Measurements from ENCODE around the gene HMGN4.
A peak's percentile ranks its signal among the peaks of the same experiment; 100 is the strongest.

The HMGN4 gene

DNA sequence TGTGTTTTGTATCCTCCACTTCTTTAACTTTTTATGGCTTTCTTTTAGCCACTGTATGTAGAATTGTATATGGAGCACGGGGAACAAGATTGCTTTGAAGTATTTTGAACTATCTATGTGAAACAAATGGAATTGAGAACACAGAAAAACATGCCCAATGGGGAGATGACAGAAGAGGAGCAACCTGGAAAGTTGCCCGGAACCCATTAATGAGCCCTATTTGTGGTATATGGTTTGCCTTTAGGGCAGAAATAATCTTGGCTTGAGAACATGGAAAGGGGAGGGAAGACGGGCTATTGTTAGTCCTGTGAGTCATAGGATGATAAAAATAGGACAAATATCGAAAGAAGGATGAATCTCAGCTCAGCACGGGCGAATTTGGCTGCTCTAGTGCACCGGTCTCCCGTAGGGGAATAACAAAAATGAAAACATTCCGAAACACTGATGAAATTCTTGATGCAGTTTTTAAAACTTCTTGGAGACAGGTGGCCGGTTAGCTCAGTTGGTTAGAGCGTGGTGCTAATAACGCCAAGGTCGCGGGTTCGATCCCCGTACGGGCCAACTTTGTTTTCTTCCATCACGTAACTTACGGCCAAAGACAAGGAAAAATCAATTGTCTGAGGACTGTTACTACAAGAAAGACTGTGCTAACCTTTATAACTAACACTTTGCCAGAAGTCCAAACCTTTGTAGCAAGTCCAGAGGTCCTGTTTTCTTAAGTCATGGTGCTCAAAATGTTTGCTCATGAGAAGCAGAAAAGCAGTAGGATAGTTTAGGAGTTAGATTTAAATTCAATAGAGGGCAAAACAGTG is 15.7 kb downstream of the HMGN4 start:
- peak; percentile 85 for DNase-seq

DNA sequence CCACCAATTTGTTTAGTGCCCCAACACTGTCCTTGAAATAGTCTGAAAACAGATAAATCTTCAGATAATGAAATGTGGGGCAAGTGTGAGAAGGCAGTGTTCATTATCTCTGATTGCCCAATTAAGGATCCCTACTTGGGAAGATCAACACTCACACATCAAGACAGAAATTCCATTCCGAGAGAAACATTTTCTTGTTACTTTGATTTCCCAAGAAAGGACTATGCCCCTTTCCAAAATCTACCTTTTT is 16.2 kb downstream of the HMGN4 start:
- no peak for DNase-seq

DNA sequence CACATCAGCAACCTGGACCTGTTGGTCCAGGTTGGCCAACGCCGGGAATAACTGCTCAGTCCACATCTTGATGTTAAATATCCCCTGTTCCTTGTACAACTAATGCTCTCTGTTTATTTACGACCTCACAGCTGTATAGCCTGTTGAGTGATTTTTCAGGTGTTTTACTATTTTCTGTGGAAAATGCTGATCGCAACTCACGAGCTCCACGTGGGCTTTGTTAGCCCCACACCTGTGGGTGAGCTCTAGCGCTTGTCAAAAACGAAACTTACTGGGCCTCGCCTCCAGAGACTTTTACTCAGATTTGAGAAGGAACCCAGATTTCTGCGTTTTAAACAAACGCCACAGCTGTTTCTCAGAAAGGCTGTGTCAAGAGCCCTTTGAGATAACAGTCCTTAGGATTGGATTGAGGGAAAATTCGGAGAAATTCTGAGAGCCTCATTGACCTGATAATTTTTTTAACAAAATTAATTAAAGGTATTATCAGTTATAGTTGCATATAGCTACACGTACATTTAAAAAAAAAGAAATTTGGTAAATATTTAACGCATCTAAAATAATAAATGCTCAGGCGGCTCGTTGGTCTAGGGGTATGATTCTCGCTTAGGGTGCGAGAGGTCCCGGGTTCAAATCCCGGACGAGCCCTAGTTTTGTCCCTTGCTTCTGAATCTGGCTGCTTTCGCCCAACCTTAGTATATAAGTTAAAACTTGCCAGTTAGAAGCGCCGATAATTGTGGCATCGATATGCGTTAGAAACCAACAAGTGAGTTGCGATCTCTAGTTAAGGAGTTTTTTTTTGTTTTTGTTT is 16.7 kb downstream of the HMGN4 start:
- DNase-seq, result peak; percentile 73

DNA sequence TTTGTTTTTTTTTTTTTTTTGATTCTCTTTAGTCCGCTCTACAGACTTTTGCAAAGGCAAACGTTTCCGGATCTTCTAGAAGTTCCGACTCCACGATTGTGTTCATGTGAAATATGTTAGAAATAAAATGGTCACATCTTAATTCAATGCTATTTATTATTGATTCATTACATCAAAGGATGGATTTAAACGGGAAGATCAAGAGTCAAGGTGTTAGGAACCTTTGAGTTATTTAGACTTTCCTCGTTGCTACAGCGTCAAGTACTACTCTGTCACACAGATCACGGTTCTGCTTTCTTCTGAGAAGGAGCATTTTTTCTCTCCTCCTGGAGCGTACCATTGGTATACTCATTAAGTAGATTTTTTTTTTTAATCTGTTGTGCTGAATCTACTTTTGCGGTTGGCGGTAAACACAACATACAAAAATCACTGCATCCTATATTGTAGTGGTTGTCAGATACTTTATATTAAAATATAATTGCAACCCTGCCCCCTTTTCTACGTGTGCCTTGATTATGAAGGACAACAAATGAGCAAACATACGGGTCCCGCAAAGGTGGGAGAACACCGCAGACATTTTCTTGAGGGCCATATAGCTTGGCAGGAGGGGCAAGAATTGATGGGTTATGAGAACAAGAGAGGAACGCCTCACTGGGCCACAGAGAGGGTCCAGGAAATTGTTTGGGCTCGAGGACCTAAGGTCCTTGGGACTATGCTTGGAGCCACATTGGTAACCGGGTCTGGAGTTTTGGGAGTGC is 17.5 kb downstream of the HMGN4 start:
- DNase-seq, result peak; percentile 35

DNA sequence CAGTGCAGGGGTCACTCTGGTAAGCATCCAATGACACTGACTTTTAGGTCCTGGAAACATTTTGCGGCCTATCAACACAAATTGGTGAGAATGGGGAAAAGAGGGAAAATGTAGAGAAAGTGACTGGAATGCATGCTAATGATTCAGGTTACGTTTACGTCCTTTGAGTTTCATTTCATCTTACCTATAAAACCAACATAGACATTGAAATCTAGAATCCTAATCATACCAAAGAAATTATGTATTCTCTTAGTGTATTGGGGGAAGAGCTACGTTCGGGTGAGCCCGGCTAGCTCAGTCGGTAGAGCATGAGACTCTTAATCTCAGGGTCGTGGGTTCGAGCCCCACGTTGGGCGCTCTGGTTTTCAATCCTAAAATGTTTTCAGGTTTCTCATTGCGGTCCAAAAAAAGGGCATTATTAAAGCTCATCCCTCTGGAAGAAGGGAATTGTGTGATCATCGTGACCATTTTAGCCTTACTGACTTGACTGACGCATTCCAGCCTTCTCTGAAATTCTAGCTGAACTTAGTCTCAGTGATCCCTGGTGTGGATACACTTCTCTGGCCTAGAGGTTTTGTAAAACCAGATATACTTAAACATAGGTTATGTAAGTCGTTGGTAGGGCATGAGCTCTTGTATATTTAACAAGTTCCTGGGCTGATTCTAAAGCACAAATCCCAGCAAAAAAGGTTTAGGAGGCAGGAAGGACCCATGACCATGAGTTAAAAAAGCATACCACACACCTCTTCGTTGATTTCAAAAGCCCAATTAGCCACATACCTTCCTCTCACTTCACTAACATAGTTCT is 18.3 kb downstream of the HMGN4 start:
- peak; percentile 93 for DNase-seq

DNA sequence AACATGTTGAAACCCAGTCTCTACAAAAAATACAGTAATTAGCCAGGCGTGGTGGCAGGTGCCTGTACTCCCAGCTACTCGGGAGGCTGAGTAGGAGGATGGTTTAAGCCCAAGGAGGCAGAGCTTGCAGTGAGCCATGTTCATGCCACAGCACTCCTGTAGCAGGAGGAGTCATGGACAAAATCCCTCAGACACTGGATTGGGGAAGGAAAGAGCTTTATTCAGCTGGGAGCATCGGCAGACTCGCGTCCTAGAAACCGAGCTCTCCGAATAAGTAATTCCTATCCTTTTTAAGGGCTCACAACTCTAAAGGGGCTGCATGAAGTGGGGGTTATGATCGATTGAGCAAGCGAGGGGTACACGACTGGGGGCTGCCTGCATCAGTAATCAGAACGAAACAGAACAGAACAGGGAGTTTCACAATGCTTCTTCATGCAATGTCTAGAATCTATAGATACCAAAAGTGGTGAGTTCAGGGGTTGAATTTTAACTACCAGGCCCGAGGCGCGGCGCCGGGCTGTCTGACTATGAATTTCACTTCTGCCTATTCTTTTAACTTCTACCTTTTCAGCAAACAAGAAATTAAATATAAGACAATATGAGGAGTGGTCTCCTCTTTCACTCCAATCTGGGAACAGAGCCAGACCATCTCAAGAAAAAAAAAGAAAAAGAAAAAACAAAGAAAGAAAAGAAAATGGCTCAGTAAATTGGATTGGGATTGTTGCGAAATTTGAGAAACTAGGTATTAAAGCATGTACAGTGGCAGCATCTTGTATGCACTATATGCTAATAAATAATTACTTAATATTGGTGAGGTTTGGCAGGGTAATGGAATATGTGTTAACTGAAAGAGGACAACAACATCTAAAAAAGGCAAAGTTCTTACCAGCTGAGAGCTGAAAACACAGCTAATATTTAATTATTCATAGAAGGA is 23.6 kb downstream of the HMGN4 start:
- no peak for DNase-seq

DNA sequence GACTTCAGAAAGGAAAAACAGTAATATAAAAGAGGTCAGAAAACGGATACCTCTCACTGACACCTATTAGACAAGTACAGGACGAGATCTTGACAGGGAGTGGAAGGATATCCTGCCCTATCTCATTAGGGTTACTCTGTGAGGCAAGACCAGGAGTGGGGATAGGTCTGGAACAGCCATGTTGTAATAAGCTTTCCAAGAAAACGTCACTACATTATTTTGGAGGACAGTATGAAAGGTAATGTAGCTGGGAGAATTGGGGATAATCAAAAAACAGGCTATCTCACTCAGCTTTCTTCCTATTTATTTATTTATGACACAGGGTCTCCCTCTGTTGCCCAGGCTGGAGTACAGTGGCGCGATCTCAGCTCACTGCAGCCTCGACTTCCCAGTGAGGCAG is 25.3 kb downstream of the HMGN4 start:
- DNase-seq, result no peak

DNA sequence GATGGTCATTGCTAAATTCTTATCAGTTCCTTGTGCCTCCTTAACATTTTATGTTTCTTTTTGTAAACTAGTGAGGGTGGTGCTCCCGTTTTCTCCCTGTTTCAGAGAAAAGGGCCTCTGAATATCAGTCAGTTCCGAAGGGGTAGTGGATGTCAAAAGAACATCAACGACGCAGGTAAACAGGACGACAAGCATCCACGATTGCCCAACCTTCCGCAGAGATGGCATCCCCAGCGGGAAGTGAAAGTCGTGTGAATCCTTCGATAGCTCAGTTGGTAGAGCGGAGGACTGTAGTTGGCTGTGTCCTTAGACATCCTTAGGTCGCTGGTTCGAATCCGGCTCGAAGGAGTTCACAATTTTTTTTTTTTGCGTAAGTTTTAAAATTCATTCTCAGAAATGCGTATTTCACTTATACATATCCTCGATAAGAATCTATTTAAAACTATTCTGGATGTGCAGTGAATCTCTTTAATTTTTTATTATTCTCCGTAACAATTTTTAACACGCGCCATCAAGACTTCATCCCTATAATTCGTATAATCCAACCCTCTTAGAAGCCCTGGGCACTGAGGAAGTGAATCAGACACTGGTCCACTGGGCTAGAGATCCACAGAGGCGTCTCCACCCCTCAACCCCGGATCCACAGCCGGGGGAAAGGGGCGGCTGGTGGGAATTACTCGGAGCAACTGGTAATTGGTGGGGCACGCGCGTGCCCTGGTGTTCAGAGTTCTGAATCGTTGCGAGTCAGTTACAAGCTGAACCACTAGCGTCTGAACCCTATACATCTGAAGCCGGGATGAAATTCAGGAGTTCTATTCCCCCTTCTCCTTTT is 30.7 kb downstream of the HMGN4 start:
- peak; percentile 89 for DNase-seq

DNA sequence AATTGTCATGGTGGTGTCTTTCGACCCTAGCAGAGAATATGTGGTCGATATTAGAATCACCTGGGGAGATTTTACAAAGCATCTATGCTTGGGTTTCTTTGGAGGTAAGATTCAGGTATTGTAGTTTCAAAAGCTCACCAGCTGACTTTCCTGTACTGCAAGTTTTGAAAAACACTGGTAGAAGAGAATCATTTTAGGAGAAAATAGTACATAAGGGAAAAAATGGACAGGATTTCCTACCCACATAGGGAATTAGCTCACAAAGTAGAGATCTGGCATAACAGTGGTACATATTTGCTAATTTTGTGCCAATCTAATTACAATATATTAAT is 31.2 kb downstream of the HMGN4 start:
- DNase-seq, result no peak

DNA sequence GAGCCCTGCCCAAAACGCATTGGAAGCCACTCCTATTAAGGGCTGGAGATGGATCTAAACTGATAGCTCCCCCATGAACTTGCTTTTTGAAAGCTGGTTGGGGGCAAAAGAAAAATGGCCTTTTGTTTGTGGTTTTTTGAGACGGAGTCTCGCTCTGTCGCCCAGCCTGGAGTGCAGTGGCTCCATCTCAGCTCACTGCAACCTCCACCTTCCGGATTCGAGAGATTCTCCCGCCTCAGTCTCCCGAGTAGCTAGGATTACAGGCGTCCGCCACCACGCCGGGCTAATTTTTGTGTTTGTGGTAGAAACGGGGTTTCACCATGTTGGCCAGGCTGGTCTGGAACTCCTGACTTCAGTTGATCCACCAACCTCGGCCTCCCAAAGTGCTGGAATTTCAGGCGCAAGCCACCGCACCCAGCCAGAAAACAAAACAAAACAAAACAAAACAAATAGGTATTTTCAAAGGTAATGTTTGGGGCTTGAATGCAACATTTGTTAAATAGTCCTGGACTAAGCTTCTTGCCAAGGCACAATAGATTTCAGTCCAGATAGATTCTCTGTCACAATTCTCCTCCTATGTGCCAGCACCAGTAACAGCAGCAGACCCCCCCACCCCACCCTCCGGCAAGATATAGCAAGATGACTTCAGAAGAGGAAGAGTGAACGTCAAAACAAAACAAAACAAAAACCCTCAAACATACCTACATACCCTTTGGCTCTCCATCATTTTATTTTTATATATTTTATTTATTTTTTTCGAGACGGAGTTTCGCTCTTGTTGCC is 32.1 kb downstream of the HMGN4 start:
- DNase-seq, result peak; percentile 6

DNA sequence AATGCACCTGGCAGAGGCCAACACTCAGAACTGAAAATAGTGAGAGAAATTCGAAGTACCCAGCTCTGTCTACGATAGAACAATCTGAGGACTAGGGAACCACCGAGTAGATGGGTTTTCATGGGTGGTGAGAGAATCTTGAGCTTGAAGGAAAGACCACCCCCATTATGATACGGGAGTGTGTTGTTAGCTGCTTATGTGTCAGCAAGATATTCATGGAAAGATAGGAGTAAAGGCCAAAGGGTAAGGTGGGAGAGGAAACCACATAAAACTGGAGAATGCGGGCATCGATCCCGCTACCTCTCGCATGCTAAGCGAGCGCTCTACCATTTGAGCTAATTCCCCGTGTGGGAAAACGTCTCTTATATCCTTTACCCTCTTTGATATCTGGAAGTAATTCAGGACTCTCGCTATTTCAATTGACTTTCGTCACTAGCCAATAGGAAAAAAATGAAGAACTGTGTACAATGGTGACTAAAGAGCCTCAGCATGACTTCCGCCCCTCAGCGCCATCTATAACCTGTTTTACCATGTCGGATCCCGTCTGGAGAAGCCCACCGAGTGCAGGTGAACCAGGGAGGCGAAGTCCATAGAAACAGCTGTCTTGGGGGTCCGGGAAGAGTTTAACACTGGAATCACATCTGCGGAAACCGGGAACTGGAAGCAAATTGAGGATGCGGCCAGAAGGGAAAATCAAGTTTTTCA is 33.6 kb downstream of the HMGN4 start:
- peak; percentile 97 for DNase-seq

DNA sequence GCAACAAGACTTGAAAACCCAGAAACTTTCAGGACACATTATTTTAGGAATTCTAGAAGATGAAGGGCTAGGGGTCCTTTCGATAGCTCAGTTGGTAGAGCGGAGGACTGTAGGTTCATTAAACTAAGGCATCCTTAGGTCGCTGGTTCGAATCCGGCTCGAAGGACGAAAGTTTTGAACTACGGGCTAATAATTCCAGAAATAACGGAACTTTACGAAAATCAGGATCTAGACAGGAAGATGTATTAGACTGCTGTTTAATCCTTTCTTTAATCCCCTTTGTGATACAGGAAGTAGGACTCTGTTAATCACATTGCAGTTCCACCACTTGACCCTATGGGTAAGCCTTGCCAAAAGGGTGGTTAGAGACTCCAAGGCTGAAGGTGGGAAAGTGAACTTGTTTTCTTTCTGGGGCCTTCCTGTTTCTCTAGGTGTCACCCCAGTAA is 37.4 kb downstream of the HMGN4 start:
- DNase-seq, result peak; percentile 17

DNA sequence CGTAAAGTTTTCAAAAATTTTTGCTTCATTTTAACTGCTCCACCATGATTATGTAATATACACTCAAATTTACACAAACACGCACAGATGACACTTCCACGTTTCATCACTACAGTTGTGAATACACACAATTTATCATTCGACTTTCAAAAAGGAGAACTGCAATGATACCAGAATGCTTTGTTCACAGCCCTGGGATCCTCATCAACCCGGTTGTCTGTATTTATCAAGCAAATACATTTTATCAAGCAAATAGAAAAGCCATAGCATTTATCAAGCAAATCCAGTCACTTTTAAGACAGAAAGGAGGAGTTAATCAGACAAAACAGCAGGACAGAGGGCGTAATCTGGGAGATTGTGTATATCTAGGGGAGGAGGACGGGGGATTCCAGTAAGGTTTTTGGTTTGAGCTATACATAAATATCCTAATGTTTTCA is 38.3 kb downstream of the HMGN4 start:
- DNase-seq, result no peak

DNA sequence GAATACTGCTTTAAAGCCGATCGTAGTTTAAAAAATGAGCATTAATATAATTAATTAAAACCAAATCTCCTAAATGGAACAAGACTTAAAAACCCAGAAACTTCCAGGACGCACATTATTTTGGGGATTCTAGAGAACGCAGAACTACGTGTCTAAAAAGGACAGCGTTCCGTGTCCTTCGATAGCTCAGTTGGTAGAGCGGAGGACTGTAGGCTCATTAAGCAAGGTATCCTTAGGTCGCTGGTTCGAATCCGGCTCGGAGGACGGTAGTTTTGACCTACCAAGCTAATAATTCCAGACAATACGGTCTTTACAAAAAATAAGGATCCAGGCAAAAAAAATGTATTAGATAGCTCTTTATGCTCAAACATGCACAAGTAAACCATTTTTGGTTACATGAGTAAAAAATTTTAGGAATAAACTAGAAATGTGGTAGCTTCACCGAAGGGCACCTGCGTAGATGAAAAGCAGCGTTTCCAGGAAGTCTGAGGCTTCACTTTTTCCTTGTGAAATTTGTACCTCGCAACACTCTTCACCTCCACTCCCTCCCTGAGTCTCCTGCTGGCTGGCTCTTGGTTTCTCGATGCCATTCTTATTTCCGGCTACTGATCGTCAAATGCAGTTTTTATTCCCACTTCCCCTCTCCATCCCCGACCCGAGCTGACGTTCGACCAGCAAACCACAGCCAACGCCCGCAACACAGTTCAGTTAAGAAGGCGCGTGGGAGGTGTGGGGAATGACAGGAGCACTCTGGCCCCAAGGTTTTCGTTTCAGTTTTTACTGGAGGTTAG is 39.0 kb downstream of the HMGN4 start:
- peak; percentile 7 for DNase-seq

DNA sequence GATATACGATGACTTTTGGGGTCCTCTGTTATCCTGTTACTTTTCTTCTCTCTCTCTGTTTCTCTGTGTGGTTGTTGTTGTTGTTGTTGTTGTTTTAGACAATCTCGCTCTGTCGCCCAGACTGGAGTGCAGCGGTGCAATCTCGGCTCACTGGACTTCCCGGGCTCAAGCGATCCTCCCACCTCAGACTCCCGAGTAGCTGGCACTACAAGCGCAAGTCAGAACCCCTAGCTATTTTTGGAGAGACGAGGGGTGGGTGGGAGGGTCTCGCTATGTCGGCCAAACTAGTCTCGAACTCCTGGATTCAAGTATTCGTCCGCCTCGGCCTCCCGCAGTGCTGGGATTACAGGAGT is 39.5 kb downstream of the HMGN4 start:
- no peak for DNase-seq

DNA sequence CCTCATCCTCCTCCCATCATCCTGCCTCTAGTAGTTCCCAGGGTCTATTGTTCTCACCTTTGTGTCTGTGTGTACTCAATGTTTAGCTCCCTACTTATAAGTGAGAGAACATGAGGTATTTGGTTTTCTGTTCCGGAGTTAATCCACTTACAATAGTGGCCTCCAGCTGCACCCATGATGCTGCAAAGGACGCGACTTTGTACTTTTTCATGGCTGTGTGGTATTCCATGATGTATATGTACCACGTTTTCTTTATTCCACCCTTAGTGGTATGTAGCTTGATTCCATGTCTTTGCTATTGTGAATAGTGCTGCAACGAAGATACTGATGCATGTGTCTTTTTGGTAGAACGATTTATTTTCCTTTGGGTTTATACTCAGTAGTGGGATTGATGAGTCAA is 40.1 kb downstream of the HMGN4 start:
- DNase-seq, result no peak

DNA sequence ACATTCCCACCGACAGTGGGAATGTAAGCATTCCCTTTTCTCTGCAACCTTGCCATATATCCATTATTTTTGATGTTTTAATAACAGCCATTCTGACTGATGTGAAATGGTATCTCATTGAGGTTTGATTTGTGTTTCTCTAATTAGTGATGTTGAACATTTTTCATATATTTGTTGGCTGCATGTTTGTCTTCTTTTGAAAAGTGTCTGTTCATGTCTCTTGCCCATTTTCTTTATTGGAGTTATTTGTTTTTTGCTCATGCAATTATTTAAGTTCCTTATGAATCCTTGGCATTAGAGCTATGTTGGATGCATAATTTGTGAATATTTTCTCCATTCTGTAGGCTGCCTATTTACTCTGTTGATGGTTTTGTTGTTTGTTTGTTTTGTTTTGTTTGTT is 40.6 kb downstream of the HMGN4 start:
- DNase-seq, result no peak

DNA sequence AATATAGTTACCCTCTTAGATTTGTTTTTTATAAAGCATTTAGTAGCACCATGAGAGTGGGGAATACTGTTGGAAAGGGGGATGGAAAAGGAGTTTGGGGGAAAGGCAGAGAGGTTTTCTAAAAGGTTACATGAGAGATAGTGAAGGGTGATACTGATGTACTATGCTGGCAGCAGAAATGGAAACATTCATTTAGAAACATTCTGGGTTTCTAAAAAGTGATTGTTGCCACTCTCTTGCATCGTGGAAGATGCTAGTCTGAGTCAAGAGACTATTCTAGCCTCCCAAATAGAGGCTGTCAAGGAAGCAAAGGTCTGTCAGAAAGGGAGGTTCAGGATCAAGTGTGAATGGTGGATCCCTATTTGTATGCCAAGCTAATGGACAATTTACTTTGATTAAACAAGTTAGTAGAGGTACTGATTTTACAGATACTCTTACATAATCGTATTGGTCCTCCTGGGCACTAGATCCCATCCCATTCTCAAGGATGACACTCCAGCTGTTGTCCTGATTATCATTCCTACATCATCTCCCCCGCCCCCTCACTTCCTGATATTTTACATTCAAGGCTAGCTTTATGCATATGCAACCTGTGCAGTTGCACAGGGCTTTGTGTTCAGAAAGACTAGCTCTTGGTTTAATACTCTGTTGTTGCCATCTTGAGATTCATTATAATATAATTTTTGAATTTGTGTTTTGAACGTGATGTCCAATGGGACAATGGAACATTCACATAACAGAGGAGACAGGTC is 43.2 kb downstream of the HMGN4 start:
- DNase-seq, result no peak

Measured in NCI-H146 (cell line).